Fibroblast of lung (primary cell): Measurements from ENCODE around the gene GNPDA2. TPM values are rescaled to one million over a fixed set of nuclear protein-coding genes. Genes with fewer than 3 reads are reported as not detected.

Experiments used
- DNase-seq, 2 donors: peaks; one replicate each; pipeline versions ENCODE4 v3.0.0 to v3.0.0-alpha.2; 2010; ENCODE audit warnings: low read depth in 2 of 2
- H2AFZ ChIP-seq: 2 replicates; pipeline ENCODE4 v1.5.1; 2012; ENCODE audit warnings: low read length, control low read depth, inconsistent platforms
- H3K27ac ChIP-seq: 2 replicates; pipeline ENCODE4 v1.5.1; 2011; ENCODE audit warnings: low read length, control low read depth; ENCODE audit not compliant: insufficient read depth
- H3K27me3 ChIP-seq: 2 replicates; pipeline ENCODE4 v1.5.1; 2011; ENCODE audit warnings: mild to moderate bottlenecking, low read length; ENCODE audit not compliant: control insufficient read depth, insufficient read depth
- H3K36me3 ChIP-seq: 2 replicates; pipeline ENCODE4 v1.5.1; 2011; ENCODE audit warnings: low read length; ENCODE audit not compliant: control insufficient read depth, insufficient read depth
- H3K4me1 ChIP-seq: 2 replicates; pipeline ENCODE4 v1.5.1; 2011; ENCODE audit warnings: low read length; ENCODE audit not compliant: control insufficient read depth, insufficient read depth; ENCODE audit errors: extremely low read depth
- H3K4me2 ChIP-seq: 2 replicates; pipeline ENCODE4 v1.5.1; 2011; ENCODE audit warnings: low read length, control low read depth; ENCODE audit not compliant: insufficient read depth; ENCODE audit errors: extremely low read depth
- H3K4me3 ChIP-seq, 4 experiments: fragments of 200-600 bp in 1 of 4; sonication (generic) in 1 of 4; replicated peaks in 1 of 4; 2 replicates each; pipeline ENCODE4 v1.5.1; 2011 to 2016; ENCODE audit warnings: low read length in 4 of 4, low read depth in 3 of 4, mild to moderate bottlenecking in 3 of 4, control low read depth in 2 of 4, inconsistent platforms in 1 of 4, mixed read lengths in 1 of 4; ENCODE audit not compliant: insufficient read depth in 1 of 4; ENCODE audit errors: control extremely low read depth in 1 of 4
- H3K79me2 ChIP-seq: 2 replicates; pipeline ENCODE4 v1.5.1; 2012; ENCODE audit warnings: mild to moderate bottlenecking, low read length, inconsistent platforms; ENCODE audit not compliant: control insufficient read depth, insufficient read depth
- H3K9ac ChIP-seq: 2 replicates; pipeline ENCODE4 v1.5.1; 2011; ENCODE audit warnings: mild to moderate bottlenecking, low read length, control low read depth; ENCODE audit not compliant: insufficient read depth
- H3K9me3 ChIP-seq: 2 replicates; pipeline ENCODE4 v1.5.1; 2012; ENCODE audit warnings: low read depth, low read length; ENCODE audit not compliant: control insufficient read depth, insufficient read depth
- H4K20me1 ChIP-seq: 2 replicates; pipeline ENCODE4 v1.5.1; 2011; ENCODE audit warnings: low read length; ENCODE audit not compliant: control insufficient read depth, insufficient read depth; ENCODE audit errors: extremely low read depth
- CTCF ChIP-seq, 2 donors: IDR thresholded peaks in 1 of 2; conservative IDR thresholded peaks in 1 of 2; 1 replicate in 1 of 2; 2 replicates in 1 of 2; pipeline ENCODE4 v1.5.1; 2011 to 2012; ENCODE audit warnings: low read length in 2 of 2, control low read depth in 1 of 2, inconsistent platforms in 1 of 2, low read depth in 1 of 2, mild to moderate bottlenecking in 1 of 2
- EZH2 ChIP-seq: IDR thresholded peaks from 2 replicates; pipeline ENCODE4 v1.5.1; 2012; ENCODE audit warnings: low read length, control low read depth, mild to moderate bottlenecking; ENCODE audit errors: missing control alignments
- polyA plus RNA-seq, 2 donors: library from polyadenylated mRNA; depleted of rRNA in 1 of 2; stranded (reverse) in 1 of 2; unstranded in 1 of 2; fragments of >200 nt; gene quantifications; 2 replicates each; pipeline ENCODE4 v1.2.1, GENCODE V29; 2011 to 2012; ENCODE audit warnings: missing spikeins in 1 of 2
- total RNA-seq: library from RNA; depleted of rRNA; stranded (reverse); fragments of >200 nt; gene quantifications from 2 replicates; pipeline ENCODE4 v1.2.1, GENCODE V29; 2014

Gene GNPDA2
- total and polyA plus RNA-seq, 2 donors (not counting 1 experiment from before 2014, with no cell fraction given): 23.1 to 31.6 TPM

GRCh38 chr4:44700427-44700826 lies 25.9 kb downstream of the GNPDA2 start:
- no peak overlapping the region for H3K27ac ChIP-seq
- H2AFZ ChIP-seq: no peak overlapping the region
- H3K4me3 ChIP-seq: no peak overlapping the region
- no peaks in the 10 kb centered on the region for H3K4me1 ChIP-seq
- no peaks in the 10 kb centered on the region for H3K27me3 ChIP-seq
- no peak for DNase-seq
- no peaks in the 10 kb centered on the region for H3K79me2 ChIP-seq
- no peaks in the 10 kb centered on the region for H4K20me1 ChIP-seq
- peaks cover 7% of the 10 kb centered on the region for H3K36me3 ChIP-seq
- H3K4me2 ChIP-seq: no peak overlapping the region
- no peak overlapping the region for H3K9ac ChIP-seq
- TF ChIP-seq EZH2 (no peak), CTCF (conservative IDR thresholded peaks at IDR 0.05 in 1 of 2, IDR thresholded peaks at IDR 0.05 in 1 of 2; ENCODE audit: low read depth in 1 of 2, low read length in 2 of 2) (no peak)
- H3K9me3 ChIP-seq: no peaks in the 10 kb centered on the region

DNA sequence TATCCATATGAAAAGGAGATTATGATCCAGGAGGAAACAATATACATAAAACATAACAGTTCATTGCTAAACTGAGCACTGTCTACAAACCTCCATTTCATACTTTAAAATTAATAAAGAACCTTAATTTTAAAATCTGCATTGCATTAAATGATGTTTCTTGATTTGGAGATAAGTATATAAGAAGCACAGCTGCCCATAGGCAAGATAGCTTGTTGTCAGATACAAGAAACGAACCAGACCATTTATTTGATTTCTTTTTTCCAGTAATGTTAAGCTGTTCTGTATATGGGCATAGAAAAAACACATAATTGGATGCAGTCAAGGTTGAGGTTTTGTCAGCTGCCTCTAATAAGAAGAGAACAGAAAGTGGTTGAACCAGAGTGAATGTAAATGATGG lies 41.7 kb downstream of the GNPDA2 start:
- no peak for DNase-seq
- H4K20me1 ChIP-seq: no peaks in the 10 kb centered on the region
- H2AFZ ChIP-seq: no peak overlapping the region
- H3K4me1 ChIP-seq: no peaks in the 10 kb centered on the region
- no peak overlapping the region for H3K27ac ChIP-seq
- peaks cover 8% of the 10 kb centered on the region for H3K36me3 ChIP-seq
- no peak overlapping the region for H3K4me3 ChIP-seq
- H3K79me2 ChIP-seq: peaks cover 12% of the 10 kb centered on the region
- H3K9ac ChIP-seq: no peak overlapping the region
- H3K4me2 ChIP-seq: no peak overlapping the region
- no peaks in the 10 kb centered on the region for H3K27me3 ChIP-seq
- H3K9me3 ChIP-seq: no peaks in the 10 kb centered on the region
- TF ChIP-seq EZH2 (no peak), CTCF (conservative IDR thresholded peaks at IDR 0.05 in 1 of 2, IDR thresholded peaks at IDR 0.05 in 1 of 2; ENCODE audit: low read depth in 1 of 2, low read length in 2 of 2) (no peak)

- H3K36me3 ChIP-seq: peaks cover 5% of the 10 kb centered on the region
- DNase-seq: no peak
- peak overlapping the region; percentile 77 to 99 (median 86) for H3K4me3 ChIP-seq
- H3K27ac ChIP-seq: peak overlapping the region; percentile 86
- peak overlapping the region; percentile 98 for H2AFZ ChIP-seq
- no peak for TF ChIP-seq EZH2
- TF ChIP-seq CTCF (conservative IDR thresholded peaks at IDR 0.05 in 1 of 2, IDR thresholded peaks at IDR 0.05 in 1 of 2; ENCODE audit: low read depth in 1 of 2, low read length in 2 of 2): no peak
- H3K4me2 ChIP-seq: peak overlapping the region; percentile 76
- H3K9ac ChIP-seq: peak overlapping the region; percentile 96
- H3K9me3 ChIP-seq: no peaks in the 10 kb centered on the region
- H3K27me3 ChIP-seq: no peaks in the 10 kb centered on the region
- H3K4me1 ChIP-seq: no peaks in the 10 kb centered on the region
- no peaks in the 10 kb centered on the region for H4K20me1 ChIP-seq
- H3K79me2 ChIP-seq: peaks cover 26% of the 10 kb centered on the region
Measured at GRCh38 chr4:44679060-44679459, 47.3 kb downstream of the GNPDA2 start.
